HG03175 (cell line): ENCODE results near the gene TARBP1.

Source experiments
- ATAC-seq: cut with Tn5 transposase; IDR thresholded peaks from one replicate; pipeline ENCODE4 v1.9.1; 2021; ENCODE audit warnings: mild to moderate bottlenecking, moderate library complexity; ENCODE audit not compliant: unreplicated experiment

TARBP1 gene

GRCh38 chr1:234454926-234455325 lies 24.1 kb downstream of the TARBP1 start:
- no peak for ATAC-seq

DNA sequence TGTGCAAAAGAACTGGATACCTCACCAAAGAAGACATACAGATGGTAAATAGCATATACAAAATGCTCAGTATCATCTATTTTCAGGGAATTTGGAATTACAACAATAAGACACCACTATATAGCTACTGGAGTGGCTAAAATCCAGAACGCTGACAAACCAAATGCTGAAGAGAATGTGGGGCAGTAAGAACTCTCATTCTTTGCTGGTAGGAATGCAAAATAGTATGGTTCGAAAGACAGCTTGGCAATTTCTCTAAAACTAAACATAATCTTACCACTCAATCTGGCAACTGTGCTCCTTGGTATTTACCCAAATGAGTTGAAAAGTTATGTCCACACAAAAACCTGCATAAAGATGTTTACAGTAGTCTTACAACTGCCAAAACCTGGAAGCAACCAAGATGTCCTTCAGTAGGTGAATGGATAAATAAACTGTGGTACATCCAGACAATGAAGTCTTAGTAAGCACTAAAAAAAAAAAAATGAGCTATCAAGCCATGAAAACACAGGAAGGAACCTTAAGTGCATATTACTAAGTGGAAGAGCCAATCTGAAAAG lies 26.5 kb downstream of the TARBP1 start:
- no peak for ATAC-seq

- no peak for ATAC-seq
Observed at GRCh38 chr1:234440348-234440747, 38.6 kb downstream of the TARBP1 start.

GRCh38 chr1:234438579-234438978 lies 40.4 kb downstream of the TARBP1 start:
- ATAC-seq = no peak

GRCh38 chr1:234437423-234438171 lies 41.4 kb downstream of the TARBP1 start:
- ATAC-seq = no peak

- no peak for ATAC-seq
Observed at GRCh38 chr1:234435620-234436019, 43.4 kb downstream of the TARBP1 start.

- ATAC-seq = no peak
Observed at GRCh38 chr1:234434706-234435105, 44.3 kb downstream of the TARBP1 start.

DNA sequence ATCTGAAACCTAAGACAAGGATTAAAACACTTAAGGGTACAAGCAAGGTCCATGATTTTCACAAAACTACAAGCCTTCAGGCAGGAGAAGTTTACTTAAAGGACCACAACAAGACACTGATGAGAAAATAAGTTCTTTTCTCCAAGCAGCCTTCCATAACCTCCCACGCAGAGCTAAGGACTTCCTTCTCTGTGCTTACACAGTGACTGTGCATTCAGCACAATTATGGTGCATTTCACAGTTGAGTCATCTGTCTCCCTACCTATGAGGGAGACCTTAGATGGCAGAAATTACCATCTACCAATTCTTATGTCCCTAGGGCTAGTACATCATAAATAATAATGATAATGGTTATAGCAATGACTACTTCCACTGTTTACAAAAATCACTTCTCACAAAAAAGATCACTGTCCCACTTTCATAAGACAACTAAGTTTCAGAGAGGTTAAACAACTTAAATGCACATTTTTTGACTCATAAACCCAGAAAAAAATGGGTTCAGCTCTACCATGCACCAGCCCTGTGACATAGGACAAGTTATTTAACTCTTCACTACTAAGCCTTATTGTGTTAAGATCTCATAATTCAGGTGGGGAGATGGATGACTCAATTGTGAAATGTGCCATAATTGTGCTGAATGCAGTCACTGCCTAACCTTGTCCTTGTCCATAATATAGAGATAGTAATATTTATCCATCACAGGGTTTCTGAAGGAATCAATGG lies 45.3 kb downstream of the TARBP1 start:
- ATAC-seq = peak; percentile 58

DNA sequence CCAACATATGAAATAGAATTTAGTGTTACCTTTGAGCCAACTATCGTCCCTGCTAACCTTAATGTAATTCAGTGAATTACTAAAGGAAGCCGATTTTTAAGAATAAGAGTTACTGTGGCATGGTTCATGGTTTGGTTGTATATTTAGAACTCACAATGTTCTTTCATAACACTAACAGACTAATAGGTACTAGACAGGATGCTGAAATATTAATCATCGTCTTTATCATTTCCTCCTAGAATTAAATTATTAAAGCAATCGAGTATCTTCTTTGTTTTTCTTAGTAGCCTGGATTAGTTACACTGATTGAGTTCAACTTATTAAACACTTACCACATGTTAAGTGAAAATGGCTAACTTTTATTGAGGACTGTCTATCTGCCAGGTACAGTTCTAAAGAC lies 47.7 kb downstream of the TARBP1 start:
- no peak for ATAC-seq

DNA sequence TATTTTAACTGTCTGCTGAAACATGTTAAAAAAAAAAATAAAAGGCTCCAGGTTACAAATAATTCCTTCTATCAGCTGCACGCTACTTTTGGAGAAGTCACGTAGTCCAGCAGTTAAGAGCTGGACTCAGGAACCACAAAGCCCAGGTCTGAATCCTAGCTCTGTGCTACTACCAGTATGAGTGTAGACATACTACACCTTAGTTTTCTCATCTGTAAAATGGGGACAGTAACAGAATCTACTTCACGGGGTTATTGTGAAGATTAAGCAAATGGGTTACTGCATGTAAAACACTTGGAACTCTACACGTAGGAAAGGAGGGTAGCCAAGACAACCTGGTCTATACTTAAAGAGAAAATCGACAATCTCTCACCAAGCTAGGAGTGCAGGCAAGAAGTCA lies 48.3 kb downstream of the TARBP1 start:
- no peak for ATAC-seq

GRCh38 chr1:234429434-234429806 lies 49.6 kb downstream of the TARBP1 start:
- no peak for ATAC-seq

DNA sequence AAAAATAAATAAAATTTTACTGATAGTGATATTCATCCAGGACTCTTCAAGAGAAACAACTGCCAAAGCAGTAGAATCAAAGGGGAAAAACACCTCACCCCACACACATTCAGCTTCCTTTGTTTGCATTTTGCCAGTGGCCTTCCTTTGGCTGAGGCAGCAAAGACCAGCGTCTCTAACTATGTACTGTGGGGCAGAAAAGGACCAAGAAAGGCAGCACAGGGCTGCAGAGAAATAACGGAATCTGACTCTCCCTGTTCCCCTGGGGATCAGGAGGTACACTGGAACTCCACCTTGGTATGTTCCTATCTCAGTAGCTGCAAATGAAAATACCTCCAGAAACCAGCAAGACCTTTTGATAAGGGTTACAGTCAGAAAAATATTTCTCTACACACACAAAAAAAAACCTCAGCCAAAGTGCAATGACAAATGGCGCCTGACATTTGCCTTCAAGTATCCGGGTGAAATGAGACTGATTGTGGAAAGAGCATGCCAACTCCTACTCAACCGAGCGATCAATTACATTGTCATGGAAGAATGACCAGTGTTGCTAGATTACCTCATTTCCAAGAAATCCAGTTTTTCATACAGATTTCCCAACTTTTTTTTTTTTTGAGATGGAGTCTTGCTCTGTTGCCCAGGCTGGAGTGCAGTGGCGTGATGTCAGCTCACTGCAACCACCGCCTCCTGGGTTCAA lies 50.9 kb downstream of the TARBP1 start:
- no peak for ATAC-seq

DNA sequence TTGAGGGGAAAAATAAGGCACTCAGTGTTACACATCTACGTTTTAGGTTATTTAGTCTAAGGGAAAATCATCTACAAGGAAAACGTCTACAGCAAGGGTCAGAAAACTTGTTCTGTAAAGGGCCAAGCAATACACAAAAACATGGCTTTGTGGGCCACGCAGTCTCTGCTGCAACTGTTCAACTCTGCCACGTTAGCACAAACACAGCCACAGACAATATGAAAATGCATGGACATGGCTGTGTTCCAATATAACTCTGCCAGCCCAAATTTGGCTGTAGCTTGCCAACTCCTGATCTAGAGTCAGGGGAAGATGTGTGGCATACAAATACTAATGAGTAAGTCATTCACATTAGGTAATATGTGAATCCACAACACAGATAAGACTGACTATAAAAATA lies 65.0 kb downstream of the TARBP1 start:
- no peak for ATAC-seq

DNA sequence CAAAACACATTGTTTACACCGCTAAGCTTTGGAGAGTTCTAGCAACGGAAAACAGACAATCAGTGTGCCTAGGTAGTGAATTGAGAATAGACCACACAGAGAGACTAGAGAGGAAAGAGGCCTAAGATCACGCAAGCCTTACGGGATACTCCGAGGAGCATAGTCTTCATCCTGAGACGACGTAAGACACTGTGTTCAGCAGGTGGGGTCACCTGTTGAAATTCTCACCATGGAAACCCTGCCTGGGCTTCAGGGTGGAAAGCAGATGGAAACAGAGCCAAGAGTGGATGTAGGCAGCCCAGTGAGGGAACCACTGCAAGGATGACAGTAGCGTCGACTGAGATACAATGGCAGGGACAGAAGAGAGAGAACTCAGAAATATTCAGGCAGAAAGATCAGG lies 65.5 kb downstream of the TARBP1 start:
- no peak for ATAC-seq

DNA sequence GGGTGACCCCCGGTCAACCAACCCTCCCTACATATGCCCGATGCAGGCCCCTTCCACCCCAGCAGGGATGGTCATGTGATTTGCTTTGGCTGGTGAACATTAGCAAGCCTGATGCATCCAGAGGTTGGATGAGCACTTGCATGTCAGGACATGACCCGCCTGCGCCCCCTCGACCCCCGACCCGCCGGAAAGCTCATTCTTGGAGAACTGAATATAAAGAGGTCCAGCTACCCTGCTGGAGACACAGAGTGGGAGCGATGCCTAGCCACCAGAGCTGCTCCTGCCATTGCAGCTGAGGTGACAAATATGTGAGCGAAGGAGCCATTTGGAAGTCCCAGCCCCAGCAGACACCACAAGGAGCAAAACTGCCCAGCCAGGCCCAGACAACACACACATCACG lies 66.1 kb downstream of the TARBP1 start:
- ATAC-seq = no peak

GRCh38 chr1:234409328-234409727 lies 69.7 kb downstream of the TARBP1 start:
- ATAC-seq = no peak

DNA sequence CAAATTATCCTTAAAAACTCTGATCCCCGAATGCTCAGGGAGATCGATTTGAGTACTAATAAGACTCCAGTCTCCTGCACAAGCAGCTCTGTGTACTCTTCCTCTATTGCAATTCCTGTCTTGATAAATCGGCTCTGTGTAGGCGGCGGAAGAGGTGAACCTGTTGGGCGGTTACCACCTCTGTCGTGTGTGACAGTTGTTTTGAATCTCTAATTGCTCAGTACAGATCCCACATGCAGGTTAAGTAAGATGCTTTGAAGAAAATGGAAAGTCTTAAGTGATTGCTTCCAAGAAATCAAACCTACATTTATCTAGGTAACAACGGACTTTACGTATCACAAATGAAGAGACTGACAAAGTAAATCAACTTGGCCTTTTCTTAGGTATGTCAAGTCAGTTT lies 70.2 kb downstream of the TARBP1 start:
- ATAC-seq = no peak

GRCh38 chr1:234406871-234407270 lies 72.1 kb downstream of the TARBP1 start:
- ATAC-seq = no peak

DNA sequence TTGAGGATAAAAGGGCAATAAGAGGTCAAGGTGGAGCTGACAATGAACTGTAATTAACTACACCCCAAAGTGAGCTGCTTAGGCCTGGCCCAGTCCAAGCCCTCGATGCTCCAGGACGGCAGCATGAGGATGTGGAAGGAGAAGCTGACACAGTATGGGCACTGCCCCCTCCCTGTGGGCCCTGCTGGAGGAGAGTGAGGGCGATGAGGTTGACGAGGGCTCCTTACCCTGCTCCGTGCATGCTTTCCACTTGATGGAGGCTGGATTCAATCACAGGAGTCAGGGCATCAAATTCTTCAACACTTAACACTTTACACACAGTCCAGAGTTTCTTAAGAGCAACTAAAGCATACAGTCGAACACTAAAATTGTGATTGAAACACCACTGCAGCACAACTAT lies 73.3 kb downstream of the TARBP1 start:
- ATAC-seq = no peak

GRCh38 chr1:234402939-234403338 lies 76.0 kb downstream of the TARBP1 start:
- no peak for ATAC-seq

- ATAC-seq = no peak
Observed at GRCh38 chr1:234401658-234402057, 77.3 kb downstream of the TARBP1 start.

DNA sequence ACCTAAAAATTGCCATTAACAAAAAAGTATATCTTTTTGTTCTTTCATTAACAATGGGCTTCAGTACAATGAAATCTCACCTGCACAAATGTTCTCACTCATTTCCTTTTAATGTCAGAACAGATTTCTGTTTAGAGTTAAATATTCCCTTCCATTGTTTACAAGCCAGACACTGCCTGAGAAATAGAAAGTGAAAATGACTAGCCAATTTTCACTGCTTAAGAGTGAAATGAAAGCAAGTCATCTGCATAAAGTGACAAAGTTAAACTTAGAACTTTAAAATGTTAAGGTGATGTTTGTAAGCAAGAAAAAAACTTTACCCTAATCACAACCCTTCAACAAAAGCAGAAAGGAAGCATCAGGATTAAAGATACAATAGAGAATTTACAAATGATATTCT lies 78.2 kb downstream of the TARBP1 start:
- peak; percentile 48 for ATAC-seq
